CD4-positive, alpha-beta T cell treated with Interleukin-2 at 100 ng/mL for 4 hours (primary cell): ENCODE measurements around the gene PITX2.

Experiments used
- DNase-seq: peaks from one replicate; pipeline ENCODE4 v3.0.0-alpha.2; 2020; ENCODE audit warnings: low spot score

PITX2 gene

DNA sequence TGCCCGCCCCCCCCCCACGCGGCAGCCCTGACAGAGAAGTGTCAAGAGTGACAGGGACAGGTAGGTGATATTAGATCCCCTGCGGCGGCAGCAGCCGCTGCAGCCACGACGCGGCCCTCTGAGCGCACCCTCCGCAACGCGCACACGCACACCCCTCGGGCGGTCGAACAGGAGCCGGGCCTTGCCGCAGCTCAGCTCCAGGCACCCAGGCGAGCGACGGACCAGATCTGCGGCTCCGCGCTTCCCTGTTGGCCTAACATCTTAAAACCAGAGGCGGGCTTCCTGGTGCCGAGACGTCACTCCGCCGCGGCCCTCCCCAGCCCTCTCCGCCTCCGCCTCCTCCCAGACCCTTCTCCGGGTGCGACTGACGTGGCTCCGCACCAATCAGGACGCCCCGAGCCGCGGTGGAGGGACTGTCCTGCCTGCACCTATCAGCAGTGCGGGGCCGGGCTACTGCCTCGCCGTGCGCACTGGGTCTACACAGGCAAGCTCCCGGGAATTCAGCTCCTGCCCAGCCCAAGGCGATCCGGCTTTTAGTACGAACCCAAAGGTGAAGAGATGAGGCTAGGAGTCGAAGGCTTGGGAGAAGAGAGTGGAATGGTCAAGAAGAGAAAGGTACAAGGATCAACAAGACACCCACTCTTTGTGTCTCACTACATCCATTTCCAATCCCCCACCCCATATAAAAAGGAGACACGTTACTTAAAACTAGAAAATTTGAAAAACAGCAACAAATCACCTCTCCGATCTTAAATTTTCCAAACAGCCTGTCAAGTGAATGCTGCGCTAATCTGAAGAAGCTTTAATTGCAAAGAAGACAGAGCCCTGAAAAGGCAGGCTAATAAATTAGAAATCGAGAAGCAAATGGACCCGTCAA lies at the start of gene PITX2:
Gene PITX2, minus strand, starts transcription at position 237 of the 877 bp plus-strand sequence. CDS start 617 bp downstream, outside the sequence.
- DNase-seq, result peak; percentile 3

DNA sequence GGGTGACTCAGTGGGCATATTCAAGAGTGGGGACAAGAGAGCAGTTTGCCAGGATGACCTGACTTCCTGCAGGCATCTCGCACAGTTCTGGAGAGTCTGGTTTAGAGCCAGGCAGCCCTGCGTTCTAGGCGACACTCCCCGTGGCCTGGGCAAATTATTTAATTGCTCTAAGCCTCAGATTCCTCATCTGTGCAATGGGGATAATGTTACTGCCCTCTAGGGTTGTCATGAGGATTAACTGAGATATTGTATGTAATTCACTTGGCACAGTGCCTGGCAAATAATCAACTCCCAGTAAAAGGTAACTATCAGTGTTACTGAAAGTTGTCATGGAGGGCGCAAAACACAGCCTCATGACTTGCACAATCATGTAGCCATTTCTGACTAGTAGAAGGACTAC lies 48.8 kb upstream of the PITX2 start:
- DNase-seq, result no peak

DNA sequence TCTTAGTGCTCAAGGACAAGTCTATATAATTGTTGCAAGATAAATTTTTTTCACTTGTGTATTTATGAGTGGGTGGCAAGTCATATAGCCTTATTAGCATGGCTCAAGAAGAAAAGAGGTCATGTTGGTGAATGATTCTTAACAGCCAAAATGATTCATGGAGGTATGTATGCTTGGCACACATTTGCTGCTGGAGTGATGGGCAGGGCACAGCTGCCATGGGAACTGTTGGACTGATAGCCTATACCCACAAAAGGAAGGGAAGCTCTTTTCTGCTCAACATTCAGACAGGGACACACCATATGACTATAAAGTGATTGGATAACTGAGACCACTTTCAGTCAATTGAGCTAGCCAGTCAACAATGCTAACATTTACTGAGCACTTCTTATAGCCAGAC lies 46.8 kb upstream of the PITX2 start:
- no peak for DNase-seq

DNA sequence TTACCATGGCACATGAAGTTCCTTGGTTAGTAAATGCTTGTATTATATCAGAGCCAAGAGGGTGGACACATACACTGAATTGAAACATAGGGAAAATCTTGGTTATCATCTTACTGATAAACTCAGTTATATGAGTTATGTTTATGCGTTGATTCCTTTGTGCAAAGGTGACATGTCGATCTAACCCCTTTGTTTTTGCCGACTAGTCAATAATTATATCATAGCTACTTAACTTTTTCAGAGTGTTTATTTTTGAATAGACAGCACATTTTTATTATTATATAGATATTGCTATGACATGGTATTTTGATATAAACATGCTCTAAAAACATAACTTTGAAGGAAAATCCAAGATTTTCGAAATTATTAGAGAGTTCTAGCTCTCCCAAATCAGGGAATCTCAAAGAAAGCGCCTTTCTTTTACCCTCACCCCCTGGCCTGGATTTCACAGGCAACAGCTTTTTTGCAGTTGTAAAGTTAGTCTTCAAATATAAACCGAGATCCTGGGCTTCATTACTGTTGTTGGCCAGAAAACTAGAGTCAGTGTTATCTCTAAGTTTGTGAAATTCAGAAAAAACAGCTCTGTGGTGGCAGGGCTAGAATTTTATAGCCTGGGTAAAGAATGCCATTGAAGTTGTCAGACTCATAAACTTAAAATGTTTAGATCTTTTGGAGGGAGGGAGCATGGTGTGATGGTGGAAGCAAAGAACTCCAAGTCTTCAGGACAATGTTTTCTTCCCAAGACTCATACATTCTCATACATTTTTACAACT lies 45.8 kb upstream of the PITX2 start:
- no peak for DNase-seq

DNA sequence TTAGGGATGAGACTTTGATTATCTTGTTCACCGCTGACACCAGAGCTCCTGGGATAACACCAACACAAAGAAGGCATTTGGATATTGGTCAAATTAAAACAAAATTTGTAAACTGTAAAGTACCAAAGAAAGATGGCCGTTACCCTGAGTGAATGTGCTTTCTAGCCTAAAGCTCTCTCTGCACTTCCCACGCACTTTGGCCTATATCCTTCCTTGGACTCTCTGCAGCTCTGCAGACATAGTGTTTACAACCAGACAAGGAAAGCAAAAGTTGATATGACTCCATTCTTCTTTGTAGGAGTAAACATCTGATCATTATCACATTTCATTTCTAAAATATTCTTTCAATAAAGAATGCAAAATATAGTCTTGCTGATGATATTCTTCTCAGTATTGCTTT lies 44.8 kb upstream of the PITX2 start:
- DNase-seq, result no peak

DNA sequence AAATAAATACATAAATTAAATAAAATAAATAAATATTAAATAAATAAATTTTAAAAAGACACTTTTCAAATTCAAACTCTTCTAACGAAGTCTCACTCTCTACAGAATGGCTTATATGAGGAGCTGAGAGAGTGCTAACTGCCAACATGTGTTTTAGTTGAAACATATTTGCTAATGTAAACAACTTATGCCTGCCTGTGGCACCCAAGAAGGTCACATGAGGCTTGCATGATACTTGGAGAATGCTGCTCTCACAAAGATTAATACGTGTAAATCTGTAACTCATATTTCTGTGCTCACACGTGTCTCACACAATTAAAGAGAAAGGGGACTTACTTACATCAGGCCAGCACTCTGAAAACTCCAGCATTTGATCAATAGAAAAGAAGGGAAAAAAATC lies 43.2 kb upstream of the PITX2 start:
- DNase-seq, result no peak

DNA sequence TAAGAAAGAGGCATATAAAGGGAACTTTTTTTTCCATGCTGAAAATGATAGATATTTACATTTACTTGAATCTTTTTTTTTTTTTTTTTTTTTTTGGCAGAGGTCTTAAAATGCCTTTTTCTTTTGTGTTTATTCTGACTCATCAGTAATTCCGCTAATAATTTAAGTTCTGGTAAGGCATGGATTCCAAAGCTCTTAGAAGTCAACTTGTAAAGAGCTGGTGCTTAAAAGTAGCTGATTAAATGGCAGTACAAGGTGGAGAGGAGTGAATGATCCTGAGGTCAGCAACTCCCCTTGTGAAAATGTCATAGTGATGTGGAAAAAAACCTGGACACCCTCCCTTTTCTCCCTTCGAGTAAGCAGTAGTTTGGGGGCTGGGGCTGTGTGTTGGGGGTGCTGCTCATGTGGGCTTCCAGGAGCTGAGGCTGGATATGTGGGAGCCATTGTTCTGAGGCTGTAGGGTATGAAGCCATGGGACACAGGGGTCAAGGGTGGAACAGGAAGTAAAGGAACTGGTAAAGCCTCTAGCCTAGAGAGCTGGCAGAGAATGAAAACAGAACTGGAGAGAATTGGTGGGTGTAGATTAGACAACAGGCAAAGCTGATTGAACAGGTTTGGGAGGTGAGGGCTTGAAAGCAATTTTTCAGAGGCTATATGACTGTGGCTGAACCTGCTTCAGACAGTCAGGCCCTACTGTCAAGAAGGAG lies 41.0 kb upstream of the PITX2 start:
- DNase-seq, result no peak

DNA sequence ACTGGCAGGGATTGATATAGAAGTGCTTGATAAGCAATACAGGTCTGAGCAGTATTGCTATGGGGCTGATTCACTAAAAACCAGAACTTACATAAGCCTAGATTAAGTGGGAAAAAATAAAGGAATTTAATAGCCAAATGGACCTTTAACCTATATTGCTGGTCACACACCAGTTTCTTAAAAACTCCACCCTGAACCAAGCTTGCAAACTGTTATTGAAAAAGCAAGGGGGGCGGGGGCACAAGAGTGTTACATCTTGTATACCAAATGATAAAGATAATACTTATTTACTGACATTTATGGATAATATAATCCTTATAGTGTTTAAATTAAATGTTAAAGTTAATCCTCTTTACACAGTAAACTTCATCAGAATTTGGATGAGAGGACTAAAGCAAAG lies 40.3 kb upstream of the PITX2 start:
- no peak for DNase-seq

DNA sequence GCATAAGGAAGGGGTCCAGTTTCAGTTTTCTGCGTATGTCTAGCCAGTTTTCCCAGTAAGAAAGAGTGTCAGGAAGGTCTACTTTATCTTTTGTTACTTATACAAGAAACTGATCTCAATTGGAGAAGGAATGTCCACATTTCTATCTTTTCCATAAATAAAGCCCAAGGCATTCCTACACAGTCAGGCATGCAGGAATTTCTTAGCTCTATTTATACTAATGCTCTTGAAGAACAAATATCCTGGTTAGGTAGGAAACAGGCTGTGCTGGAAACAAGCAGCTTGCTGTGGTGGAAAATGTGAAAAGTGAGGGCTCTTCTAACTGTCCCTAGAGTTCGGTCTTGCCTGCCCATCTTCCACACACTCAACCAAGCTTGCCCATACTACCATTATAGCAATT lies 37.9 kb upstream of the PITX2 start:
- DNase-seq, result no peak

DNA sequence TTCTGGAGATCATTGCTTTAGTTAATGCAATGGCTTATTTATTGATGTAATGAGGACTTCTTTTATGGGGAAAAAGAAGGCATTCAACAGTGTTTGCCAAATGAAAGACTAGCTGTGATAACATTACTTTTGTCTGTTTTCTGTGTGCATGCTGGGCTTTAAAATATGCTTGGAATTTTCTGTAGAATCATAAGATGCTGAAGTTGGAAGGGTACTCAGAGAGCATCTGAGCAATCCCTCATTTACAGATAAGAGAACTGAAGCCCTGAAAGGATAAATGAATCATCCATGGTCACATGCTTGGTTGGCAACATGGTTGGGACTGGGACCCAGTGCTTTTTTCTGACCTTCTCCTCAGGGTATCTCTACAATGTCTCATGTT lies 31.4 kb upstream of the PITX2 start:
- DNase-seq, result no peak

DNA sequence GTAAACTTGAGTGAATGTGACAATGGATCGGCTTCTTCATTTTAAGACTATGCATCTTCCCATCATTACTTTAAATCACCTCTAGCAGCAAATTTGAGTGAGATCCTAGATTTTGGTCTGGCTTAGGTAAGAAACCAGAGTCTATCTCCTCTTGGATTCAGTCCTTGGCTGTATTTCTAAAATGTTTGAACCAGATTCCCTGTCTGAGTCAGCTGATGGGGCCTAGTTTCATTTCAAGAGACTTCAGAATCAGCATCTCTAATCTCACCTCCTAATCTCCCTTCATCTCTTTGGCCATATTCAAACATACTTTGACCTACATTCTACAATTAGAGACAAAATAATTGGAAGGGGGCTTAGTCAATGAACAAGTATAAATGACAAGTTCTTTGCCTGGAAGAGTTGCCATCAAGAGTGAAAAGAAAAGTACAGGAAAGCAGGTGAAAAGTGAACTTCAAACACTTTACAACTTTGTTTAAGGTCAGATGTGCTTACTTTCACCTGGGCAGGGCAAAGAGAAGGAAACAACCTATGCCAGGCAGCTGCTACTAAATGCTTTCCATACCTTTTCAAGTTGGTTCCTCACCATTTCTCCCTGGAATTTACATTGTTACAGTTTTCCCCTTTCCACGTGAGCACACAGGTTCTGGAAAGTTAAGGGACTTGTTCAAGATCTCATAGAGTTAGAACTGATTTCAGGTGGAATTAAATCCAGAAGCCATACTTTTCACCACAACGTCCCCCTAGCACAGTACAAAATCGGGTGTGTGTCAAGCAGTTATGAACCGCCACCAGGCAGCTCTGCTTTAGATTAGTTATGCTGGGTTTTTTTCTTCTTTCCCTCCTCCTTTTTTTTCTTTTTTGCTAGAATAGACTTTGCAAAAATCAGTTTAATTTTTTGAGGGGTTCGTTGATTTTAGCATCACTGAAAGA lies 30.7 kb upstream of the PITX2 start:
- DNase-seq, result no peak

DNA sequence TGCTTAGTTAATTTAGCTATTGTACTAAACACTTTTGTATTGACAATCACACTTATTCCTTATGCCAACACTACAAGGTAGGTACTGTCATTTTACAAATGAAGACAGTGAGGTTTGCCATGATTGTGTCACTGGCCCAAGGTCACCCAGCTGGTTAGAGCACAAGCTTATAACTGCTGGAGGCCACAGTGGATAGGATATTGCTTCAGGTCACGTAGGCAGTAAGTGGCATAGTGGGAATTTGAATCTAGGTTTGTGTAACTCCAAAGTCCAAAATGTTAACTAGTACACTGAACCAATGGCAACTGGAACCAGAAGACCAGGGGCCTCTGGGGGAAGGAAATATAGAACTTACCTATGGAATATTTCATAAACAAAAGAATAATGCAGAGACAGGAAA lies 21.1 kb upstream of the PITX2 start:
- no peak for DNase-seq

DNA sequence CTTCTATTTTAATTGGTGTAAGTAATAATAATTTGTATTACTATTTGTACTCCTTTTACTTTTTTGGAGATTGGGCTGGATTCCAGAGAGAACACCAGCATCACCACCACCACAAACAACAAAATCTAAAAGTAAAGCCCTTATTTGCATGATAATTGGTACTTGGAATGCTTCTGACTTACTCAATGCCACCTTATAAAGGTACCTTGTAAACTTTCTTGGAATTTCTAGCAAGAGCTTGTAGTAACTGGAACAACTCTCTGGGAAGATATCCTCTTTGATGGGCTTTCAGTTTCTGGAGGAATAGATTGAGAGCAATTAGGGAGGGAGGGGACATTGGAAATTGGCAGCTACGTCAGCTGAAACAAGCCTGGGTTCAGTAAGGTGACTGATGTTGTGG lies 20.2 kb upstream of the PITX2 start:
- no peak for DNase-seq

DNA sequence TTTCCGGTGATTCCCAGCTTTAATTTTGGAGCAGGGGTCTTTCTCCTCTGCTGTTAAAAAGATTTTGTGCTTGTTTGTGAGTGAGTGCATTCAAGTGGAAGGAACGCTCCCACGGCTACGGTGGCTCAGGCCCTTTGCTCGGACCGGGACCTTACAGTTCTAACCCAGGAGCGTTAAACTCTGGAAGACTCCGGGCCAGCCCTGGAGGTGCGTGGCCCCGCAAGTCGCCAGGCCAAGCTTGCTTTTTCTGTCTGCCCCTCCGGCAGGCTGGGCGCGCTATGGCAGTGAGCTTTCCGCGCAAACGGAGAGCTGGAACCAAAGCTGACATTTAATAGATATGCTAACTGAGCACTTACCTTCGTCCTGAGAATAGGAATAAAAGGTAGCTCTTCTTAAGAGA lies 18.3 kb upstream of the PITX2 start:
- no peak for DNase-seq

DNA sequence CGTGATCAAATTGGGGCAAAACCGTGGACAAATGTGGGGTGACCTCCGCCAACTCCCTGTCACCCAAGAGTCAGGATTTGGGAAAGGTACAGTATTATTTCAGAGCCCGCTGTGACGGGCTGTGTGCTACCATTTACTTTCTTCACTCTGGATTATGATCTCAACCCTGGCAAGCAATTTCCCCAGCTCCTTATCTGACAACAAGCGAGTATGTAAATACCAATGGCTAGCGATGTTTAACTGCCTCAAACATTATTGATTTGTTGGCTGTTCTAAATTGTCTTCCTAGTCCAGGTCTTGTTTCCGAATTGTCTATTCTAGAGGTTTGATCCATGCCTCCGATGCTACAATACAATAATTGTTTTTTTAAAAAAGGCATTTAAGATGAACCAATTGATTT lies 17.7 kb upstream of the PITX2 start:
- no peak for DNase-seq

DNA sequence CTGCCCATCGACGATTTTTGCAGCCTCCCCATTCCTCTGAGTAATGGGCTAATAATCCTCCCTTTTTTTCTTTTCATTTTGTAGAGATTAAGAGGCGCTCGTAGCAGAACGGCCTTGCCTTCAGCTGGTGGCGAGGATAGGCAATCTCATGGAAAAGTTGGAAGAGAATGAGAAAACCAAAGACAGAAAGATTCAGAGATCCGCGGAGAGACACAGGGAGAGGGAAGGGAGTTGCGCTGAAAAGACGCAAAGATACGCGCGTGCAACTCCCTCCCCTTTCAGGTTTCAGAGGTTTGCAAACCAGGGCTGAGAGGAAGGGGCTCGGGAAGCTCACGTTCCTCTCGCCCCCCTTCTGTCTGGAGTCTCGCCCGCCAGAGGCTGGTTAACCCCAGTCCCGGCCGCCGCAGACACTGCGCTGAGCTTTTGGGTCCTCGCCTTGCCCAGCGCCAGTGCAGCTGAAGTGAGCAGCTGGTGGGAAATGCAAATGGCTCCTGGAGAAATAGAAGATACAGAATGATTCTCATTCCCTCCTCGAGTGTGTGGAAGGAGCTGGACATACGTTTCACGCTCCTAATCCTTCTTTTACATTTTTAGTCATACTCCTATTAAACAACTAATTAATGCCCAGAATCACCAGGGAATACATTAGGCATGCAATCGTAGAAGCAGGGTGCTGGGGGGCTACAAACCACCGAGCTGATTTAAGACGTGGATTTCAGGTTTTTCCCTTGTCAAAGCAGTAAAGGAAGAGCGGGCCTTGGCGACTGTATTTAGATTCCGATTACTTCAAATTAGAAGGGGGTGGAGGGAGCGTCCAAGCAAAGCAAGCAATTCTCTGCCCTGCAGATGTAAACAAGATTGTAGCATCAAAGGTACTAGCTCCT lies 16.6 kb upstream of the PITX2 start:
- no peak for DNase-seq

DNA sequence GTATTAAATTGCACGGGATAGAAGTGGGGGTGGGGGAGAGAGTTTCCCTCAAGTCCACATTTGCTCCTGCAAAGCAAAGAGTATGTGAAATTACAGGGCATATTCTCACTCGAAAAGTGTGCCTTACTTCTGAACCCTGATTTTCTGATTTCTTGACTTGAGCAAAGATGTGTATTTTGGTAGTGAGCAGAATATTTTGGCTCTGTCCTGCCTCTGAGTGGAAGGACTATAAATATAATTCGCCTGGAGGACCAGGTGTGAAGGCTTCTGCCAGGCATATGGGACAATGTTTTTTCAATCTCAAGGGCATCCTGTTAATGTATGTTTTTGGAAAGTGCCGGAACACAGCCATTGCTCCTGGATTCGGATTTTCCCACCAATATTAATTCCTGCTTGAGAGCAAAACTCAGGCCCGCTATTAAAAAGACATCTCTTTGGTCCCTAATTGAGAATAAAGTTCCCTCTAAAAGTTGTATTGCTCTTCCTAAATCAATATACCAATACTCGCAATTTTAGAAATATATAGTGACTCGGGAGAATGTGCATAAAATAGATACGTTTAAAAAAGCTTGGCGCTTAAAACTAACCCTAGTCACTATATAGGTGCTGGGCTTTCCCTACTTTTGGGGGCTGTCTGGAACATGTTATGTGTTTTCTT lies 15.3 kb upstream of the PITX2 start:
- no peak for DNase-seq

DNA sequence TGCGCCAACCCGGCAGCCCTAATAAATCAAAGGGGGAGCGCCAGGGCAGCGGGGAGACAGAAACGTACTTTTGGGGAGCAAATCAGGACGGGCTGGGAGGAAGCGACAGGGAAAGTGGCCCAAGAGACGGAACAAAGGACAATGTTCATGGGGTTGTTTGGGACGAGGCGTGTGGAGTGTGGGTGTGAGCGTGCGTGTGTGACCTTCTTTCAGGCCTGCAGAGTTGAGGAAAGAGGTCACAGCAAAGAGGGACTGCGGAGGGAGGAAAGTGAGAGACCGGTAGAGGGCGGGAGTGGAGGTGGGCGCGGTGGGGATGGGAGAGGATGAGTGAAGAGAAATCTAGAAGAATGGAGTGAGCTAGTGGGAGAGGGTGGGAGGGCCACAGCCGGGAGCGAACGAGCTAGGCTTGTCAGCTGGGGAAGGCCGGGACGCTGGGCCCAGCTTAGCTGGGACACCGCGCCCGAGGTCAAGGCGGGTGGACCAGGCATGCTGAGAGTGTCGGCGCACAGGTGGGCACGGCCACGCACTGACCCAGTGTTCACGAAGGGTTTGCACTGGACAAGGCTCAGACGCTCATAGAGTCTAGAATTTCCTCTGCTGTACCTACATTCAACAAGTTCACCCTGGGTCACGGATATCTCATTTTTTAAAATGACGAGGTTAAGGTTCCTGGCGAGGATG lies 14.7 kb upstream of the PITX2 start:
- no peak for DNase-seq

DNA sequence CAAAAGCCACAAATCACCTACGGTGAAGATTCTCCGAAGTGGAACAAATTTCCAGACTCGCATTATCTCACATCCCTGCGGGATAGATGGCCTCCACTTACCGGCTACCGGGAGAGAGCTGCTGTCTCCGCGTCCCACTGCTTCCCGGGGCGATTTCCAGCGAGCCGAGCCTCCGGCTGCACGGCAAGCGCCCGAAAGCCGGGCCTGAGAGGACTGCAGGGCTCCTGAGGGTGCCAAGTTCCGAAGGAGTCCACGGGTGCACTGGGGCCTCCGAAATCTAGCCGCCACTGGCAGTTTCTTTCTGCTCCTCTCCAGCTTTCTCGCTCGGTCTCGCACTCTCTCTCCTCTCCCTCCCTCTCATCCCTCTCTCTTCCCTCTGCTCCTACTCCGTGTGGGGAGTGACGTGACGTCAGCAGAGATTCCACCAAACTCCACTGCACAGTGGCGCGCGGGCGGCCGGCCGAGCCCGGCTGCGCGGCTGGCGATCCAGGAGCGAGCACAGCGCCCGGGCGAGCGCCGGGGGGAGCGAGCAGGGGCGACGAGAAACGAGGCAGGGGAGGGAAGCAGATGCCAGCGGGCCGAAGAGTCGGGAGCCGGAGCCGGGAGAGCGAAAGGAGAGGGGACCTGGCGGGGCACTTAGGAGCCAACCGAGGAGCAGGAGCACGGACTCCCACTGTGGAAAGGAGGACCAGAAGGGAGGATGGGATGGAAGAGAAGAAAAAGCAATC lies 14.0 kb upstream of the PITX2 start:
- no peak for DNase-seq
